GF-D8 (cell line): ENCODE data around the gene TNFSF11.
"Not testable (repeated sequence)": the region's sequence is repeated elsewhere in the genome, so short reads cannot be mapped to it uniquely, and the experiment has no call there.

Source experiments
- DNase-seq: peaks from one replicate; lab custom pipeline; 2025; lab: John Stamatoyannopoulos, UW

The TNFSF11 gene

DNA sequence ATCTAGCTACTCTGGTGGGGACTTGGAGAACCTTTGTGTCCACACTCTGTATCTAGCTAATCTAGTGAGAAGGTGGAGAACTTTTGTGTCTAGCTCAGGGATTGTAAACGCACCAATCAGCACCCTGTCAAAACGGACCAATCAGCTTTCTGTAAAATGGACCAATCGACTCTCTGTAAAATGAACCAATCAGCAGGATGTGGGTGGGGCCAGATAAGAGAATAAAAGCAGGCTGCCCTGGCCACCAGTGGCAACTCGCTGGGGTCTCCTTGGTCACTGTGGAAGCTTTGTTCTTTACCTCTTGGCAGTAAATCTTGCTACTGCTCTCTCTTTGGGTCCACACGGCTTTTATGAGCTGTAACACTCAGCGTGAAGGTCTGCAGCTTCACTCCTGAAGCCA, 13.6 kb upstream of the TNFSF11 start:
- DNase-seq = not testable (repeated sequence)

DNA sequence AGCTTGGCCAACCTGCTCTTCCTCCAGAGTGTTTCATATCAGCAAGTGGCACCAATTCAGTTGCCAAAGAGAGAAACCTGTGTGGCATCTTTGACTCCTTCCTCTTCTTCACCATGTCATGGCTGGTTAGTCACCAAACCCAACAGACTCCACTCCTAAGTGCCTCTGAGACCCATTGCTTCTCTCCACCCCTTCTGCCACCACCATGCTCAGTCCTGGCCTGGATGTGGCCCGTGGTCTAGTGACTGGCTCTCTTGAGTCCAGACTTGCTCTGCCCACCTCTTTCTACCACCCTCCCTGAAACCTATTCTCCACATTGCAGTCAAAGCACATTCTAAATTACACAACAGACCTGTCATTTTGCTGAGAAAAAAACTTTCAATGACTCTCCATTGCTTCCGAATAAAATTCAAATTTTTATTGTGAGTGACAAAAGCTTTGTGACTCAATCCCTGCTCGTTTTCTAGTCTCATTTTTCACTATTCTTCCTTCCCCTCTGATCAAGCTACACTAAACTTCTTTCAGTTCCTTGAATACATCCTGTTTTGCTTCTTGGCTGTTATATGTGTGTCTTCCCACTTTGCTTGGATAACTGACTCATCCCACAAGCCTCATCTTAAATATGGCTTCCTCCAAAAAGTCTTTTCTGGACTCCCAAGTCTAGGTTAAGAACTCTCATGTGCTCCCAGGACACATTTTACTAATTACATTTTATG, 12.0 kb upstream of the TNFSF11 start:
- no peak for DNase-seq

DNA sequence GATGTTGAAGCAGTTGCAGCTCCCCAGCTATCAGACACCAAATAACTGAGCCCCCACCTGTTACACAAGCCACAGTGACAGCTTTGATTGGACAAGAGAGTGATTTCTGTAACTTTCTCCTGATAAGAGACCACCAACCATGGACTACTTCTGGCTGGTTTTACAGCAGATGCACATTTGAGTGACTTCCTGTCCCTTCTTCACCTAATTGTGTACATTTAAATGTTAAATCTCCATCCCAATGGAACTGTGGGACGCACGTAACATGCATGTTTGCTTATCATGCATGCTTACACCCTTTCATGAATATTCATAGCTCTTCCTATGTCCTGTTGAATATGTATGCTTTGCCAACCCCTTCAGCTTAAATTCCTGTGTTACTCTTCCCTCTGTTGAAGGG, 6.0 kb upstream of the TNFSF11 start:
- DNase-seq = no peak

DNA sequence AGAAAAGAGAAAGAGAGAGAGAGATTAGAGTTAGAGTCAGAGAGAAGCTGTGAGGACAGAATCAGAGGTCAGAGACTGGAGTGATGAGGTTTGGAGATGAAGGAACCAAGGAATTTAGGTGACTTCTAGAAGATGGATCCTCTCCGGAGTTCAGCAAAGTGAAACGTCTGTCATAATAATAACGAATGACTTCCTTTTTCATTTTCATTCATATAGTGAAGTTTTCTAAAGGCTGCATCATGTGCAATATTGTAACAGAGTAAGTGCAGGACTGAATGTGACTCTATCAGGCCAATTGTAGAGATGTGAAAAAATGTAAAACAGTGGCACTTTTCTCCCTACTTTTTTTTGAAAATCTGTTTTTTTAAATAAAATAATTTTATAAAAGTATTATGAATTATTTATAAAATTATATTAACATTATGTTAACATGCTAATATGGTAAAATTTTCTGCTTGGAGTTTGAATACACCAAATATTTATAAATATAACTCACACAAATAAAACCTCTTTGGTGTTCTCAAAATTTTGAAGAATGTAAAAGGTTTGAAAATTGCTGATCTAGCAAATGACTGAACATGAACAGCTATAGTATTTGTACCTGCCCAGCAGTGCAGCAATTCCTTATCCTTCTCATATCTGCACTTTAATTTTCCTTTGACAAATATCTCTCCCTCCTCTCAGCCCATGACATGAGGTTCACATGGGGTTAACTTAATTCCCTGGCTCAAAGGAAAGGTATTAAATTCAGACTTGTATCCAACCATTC, 4.2 kb upstream of the TNFSF11 start:
- no peak for DNase-seq

DNA sequence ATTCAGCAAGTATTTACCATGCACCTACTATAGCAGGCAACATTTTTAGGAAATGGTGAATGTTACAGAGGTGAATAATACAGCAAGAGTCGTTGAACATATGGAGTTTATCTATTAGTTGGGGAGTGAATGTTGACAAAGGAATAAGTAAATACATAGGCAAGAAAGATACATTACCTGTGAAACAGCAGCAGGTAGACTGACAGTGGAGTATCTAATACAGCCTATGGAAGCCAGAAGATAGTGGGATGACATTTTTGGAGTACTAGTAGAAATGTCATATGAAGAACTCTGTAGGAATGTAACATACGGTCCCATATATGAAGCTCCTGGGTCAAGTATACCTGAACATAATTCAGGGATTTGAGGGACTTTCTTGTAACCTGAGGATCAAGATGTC, 2.1 kb upstream of the TNFSF11 start:
- no peak for DNase-seq

DNA sequence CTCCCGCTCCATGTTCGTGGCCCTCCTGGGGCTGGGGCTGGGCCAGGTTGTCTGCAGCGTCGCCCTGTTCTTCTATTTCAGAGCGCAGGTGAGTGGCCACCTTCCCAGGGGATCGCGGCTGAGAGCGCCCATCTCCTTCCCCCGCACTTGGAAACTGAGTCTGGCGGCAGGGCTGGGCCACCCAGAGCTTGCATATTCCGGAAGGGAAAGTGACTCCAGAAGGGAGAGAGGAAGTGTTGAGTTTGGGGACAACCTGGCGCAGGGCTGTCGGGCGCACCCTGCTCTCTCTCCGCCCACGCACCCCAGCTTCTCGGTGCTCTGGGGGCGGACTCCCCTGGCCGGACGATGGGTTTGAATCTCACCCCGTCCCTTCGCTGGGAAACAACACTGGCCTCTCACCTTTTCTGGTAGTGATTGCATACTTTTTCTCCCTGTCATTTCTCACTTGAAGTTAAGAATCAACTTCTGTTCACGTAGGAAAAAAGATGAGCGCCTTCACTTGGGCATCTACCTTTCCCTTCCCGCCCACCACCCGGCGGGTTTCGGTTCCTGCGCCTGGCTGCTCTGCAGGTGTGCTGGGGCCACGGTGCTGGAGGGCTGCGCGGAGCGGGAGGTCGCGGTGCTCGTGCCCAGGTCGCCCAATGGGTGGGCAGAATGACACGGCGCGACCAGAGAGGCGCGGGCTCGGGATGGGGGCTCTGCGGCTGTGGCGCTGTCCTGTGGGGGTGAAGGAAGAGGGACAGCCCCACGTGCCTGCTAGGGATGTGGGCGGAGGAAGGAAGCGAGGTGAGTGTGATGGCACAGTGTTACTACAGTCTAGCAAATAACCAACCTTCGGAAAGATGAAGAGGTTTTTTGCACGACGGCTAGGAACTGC, 721 bp downstream of the TNFSF11 start:
- no peak for DNase-seq

DNA sequence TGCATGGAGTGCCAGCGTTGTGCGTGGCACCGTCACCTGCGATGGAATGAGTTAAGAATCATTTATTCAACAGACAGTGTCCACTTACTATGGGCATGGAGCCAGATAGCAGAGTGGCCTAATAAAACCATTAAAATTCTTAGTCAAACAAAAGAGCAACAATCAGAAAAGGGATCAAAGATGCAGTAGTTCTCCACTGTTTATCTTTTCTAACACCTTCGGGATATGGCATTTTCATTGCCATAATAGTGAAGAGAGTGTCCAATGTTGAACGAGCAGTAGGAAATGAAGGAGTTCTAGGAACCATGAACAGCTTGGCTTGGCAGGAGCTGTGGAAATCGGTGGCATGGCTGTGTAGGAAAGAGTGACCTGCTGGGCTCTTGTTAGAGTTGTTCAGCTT, 2.0 kb downstream of the TNFSF11 start:
- DNase-seq = no peak

DNA sequence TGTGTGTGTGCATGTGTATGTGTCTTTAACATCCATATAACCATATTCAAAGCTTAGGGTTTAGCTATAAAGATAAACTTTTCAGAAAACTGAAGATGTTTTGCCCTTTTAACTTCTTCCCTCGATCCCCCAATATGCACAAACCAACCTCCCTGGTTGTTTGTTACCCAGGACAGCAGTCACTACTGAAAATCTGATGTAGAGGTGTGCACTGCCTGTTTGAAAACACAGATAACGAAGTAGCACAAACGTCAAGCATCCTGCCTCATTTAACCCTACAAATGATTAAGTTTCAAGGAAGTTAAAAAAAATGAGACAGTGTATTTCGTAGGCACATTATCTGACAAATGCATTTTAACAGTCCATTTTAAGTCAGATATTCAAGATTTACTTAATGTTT, 3.6 kb downstream of the TNFSF11 start:
- no peak for DNase-seq

DNA sequence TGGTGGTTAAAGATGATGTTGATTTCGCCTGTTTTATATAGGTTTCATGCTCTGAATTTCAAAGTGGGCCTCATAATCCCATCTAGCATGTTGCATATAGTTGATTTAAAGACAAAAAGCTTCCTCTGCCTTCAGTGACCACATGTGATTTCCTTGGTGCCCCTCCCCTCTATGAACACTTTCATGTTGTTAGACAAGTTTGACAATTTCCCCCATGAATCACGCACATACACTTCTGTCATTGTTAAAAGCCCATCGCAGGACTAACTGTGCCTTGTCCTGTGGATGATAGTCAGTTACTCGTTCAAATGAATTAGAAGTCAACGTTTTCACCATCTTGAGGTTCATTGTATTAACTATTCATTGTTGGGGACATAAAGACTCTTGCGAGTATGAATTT, 6.7 kb downstream of the TNFSF11 start:
- DNase-seq = no peak

DNA sequence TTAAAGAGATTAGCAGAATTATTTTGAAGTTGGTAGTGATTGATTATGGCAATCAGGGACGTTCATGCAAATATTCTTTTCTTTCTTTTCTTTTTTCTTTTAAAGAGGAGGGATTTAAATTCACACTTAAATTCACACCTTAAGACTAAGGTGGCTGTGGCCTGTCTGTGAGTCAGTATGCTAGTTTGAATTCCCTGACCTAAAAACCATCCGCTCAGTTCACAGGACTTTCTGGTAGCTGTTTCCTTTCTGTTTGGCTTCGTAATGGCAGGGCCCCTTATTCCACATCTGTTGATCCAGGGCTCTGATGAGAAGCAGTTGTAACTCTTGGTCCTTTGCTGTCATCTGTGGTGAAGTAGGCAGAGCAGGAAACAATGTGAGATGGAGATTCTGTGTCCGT, 7.5 kb downstream of the TNFSF11 start:
- DNase-seq = no peak

DNA sequence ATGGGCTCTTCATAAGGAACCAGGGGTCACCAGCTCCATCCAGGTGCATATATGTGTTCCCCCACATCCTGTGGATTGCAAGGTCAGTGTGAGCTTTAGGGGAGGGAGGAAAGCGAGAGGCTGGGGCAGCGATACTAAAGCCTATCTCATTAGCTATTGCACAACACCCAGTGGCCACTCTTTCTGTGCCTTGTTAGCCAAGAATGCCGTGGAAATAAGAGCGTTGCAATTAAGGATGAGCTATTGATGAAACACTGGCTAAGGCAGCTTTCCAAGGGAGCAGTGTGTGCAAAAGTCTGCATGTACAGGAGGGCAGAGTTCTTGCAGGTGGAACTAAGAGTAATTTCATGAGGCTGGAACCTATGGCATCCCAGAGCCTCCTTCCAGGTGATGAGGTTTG, 17.6 kb downstream of the TNFSF11 start:
- DNase-seq = no peak

DNA sequence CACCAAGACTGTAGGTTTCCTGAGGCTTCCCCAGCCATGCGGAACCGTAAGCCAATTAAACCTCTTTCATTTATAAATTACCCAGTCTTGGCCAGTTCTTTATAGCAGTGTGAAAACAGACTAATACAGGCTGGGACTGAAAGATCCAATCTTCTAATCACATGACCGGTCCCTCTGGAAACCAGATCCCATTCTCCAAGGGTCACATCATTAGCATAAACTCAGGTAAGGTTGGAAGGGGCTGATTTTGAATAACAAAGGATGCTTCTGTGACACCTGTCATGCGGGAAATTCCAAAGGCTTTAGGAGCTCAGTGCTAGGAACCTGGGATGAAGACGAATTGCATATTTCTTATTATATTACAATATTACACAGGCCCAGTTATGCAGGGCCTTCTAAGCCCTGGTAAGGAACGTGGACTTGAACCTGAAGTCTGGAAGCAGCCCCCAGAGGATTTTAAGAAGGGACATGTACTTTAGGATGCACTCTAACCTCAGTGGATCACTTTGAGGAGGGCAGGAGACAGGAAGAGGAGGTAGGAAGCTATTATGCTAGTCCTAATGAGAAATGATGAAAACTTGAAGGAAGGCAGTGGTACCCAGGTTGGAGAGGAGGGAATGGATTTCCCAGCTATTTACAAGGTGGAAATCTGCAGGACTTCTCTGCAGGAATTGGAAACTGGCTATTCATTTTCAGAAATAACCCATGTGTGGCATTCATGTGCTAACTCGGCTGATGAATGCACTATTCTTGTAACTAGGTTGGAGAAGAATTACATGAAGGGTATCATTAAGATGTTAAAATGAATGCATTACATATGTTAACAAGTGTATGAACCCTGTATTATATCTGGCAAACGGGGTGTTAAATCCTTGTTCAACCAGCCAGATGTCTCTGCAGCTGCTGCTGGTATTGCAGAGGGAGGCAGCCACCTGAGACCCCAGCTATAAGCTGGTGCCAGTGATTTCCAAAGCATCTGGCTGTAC, 19.3 kb downstream of the TNFSF11 start:
- DNase-seq = no peak

DNA sequence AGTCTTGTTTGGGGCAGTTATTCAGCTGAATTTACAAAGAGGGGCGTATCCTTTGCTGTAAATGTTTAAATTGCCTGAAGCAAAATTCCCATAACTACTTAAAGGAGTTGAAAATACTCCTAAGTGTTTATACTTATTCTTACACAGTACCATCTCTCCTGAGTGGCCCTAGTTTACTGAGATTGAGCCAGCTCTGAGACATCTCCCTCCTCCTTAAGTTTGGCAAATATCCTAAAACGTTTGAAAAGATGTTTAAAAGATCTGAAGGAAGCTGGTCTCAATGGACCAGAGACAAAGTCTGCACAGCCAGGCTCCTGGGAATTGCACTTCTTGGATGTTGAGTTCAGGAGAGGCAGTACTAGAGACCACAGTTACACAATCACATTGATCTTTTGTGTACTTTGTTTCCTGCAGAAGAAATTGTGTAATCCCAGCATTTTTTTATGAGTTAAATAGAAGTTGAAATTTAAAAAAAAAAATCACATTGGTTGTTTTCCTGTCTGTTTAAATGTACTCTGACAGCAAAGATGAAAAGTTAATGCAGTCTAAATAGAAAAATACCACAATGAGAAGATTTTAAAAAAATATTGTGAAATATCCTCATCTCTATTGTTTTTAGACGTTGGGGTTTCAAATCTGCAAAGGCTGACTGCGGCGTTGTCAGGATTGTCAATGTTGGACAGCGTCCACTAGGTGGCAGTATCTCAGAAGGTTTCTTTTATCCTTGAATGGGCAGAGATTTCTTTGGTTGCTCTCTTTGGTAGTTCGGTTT, 20.7 kb downstream of the TNFSF11 start:
- peak; percentile 16 for DNase-seq

DNA sequence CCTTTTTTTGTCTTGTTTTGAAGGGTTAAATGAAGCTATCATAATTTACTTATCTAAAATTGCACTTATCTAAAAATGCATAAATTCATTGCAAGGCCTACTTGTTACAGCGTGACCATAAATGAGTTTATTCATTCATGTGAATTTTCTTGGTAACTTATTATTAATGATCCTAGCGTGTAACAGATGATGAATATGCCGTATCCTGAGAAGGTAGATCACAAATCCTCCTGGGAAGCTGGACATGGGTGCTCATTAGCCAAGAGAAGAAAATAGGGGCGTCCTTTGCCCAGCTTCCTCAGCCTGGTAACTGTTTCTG, 21.3 kb downstream of the TNFSF11 start:
- no peak for DNase-seq

DNA sequence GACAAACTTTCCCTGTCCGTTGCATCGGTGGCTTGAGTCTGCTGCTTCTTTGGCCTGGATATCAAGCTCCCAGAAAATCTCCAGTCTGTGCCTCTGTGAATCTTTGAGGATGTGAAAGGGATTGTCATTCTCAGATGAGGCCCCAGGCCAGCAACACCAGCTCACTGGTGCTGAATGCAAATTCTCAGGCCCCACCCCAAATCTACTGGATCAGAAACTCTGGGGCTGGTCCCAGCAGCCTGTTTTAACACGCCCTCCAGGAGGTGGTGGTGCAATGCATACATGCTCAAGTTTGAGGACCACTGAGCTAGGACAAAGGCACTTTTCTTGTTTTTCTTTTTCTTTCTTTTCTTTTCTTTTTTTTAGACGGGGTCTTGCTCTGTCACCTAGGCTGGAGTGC, 23.6 kb downstream of the TNFSF11 start:
- no peak for DNase-seq

DNA sequence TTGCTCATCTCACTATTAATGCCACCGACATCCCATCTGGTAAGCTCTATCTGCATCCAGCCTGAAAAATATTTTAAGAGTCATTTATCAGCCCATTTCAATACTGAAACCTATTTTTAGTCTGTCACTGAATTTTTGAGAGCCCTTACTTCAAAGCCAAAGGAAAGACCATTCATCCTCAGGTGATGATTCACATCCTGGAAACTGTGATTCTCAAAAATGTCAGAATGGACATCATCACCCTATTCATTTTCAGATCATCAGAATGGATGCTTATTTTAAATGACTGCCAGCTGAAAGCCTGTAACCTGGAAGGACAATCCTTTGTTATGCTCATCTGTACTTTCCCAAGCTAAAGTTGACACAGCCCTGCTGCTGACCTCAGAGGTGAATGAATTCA, 27.0 kb downstream of the TNFSF11 start:
- no peak for DNase-seq

DNA sequence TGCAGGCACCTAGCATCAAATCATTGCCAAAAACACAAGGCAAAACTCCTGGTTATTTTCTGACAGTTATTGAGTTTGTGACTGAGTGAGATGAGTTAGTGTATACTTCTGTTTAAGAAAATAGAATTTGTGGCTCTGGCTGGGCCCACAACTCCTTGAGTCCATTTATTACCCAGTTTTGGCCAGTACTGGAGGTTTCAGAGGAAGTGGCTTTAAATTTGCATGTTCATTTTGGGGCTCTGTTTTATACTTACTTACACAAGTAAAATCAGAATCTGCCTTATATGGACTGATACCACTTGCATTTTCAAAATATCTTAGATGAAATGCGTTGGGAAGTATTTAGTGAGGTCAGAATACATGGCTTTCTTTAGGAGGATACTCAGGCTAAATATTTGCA, 29.0 kb downstream of the TNFSF11 start:
- DNase-seq = no peak

DNA sequence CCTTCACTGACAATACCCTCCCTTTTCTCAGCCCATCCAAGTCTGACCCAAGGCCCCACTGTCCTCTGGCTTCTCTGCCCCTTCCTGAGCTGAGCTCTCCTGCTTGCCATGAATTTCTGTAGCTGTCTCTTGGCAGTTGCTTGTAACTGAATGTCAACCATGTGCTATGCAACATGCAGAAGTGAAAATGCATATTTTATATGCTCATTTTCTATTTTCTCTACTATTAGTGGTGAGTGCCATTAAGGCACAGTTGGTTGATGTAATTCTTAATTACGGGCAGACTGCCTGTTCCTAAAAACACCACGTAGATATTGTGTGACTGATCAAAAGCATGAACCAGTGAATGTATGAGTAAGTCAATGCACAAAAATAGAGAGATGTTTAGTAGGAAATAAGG, 29.6 kb downstream of the TNFSF11 start:
- DNase-seq = no peak

DNA sequence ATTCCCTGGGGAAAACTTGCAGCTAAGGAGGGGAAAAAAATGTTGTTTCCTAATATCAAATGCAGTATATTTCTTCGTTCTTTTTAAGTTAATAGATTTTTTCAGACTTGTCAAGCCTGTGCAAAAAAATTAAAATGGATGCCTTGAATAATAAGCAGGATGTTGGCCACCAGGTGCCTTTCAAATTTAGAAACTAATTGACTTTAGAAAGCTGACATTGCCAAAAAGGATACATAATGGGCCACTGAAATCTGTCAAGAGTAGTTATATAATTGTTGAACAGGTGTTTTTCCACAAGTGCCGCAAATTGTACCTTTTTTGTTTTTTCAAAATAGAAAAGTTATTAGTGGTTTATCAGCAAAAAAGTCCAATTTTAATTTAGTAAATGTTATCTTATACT, 33.6 kb downstream of the TNFSF11 start:
- no peak for DNase-seq

DNA sequence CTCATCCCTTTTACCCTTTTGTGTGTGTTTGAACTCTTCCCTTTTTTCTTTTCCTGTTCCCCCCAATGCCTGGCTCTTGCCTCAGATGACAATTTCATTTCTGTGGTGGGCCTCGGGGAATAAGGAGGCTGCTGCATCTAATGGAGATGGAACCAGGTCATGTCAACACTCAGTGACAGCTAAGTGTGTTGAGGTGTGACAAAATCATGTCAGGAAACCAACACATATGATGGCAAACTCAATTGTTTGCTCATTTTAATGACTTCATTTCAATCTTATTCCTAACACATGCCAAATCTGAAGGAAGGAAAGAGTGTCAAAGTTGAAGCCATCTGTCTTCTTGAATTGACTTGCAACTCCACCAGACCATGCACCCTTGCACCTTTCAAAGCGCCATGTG, 36.7 kb downstream of the TNFSF11 start:
- no peak for DNase-seq
